ENCODE results near the gene PROK2. TPM values are rescaled to one million over a fixed set of nuclear protein-coding genes. Genes with fewer than 3 reads are reported as not detected.

The PROK2 gene
- total RNA-seq, 1 donor from 2014 or later = not detected

DNA sequence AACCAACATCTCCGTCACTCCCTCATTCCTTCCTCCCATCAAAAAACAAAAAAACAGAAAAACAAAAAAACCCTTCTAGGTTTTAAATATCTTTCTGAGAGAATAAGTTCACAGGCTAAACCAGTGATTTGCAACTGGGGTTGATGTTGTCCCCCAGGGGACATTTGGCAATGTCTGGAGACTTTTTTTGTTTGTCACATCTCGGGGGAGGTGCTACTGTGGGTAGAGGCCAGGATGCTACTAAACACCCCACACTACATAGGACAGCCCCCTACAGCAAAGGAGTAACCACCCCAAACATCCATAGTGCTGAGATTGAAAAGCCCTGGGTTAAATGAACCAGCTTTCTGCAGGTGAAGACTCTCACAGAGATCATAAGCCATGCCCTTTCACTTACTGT lies 17.0 kb upstream of the PROK2 start:
- Mint-ChIP-seq H3K27ac (ENCODE audit: unreplicated experiment) (no peak overlapping the region), H3K27me3 (ENCODE audit: unreplicated experiment) (no peaks in the 10 kb centered on the region), H3K4me3 (ENCODE audit: unreplicated experiment) (no peak overlapping the region), H3K9me3 (ENCODE audit: unreplicated experiment) (no peaks in the 10 kb centered on the region), H3K36me3 (ENCODE audit: low read depth, unreplicated experiment) (no peaks in the 10 kb centered on the region), H3K4me1 (ENCODE audit: unreplicated experiment) (no peaks in the 10 kb centered on the region)
- TF ChIP-seq, protein P1, sequence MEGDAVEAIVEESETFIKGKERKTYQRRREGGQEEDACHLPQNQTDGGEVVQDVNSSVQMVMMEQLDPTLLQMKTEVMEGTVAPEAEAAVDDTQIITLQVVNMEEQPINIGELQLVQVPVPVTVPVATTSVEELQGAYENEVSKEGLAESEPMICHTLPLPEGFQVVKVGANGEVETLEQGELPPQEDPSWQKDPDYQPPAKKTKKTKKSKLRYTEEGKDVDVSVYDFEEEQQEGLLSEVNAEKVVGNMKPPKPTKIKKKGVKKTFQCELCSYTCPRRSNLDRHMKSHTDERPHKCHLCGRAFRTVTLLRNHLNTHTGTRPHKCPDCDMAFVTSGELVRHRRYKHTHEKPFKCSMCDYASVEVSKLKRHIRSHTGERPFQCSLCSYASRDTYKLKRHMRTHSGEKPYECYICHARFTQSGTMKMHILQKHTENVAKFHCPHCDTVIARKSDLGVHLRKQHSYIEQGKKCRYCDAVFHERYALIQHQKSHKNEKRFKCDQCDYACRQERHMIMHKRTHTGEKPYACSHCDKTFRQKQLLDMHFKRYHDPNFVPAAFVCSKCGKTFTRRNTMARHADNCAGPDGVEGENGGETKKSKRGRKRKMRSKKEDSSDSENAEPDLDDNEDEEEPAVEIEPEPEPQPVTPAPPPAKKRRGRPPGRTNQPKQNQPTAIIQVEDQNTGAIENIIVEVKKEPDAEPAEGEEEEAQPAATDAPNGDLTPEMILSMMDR (IDR thresholded peaks at IDR 0.05; ENCODE audit: unreplicated experiment) = no peak
- DNase-seq (ENCODE audit: low spot score) = no peak

DNA sequence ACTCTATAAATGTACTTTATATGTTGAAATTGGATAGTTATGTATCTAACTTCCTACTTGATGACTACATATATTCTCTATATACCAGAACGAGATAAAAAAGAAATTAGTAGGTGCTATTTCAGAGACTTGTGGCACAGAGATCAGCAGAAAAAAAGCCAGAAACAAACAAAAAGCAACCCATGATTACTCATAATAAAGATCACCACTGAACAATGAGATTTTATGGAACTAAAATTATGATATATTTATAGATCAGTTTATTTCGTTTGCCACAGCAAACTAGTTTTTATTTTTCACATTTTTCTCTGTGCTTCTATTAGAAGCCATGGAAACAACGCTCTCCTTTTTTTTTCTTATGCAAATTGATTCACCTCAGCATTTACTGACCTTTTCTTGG lies 15.1 kb upstream of the PROK2 start:
- no peaks in the 10 kb centered on the region for H3K36me3 Mint-ChIP-seq (ENCODE audit: low read depth, unreplicated experiment)
- H3K4me3 Mint-ChIP-seq (ENCODE audit: unreplicated experiment) = no peak overlapping the region

DNA sequence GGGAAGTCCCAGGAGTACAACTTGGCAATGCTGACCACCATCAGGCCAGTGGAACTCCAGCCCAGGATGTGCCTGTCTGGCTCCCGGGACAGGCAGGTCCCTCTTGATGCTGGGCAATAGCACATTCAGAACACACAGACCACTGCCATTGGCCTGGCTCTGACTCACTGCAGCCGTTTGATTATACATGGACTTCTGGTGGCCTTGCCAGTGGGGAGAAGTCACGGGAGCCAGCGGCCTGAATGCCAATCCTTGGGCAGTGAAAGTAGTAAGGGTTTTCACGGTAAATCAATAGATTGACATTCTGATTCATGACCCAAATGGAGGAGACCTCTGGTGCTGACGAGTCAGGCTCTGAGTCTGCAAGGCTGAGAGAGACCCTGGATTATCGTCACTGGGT lies 12.5 kb upstream of the PROK2 start:
- no peak overlapping the region for H3K27ac Mint-ChIP-seq (ENCODE audit: unreplicated experiment)
- H3K4me3 Mint-ChIP-seq (ENCODE audit: unreplicated experiment) = no peak overlapping the region
- no peaks in the 10 kb centered on the region for H3K4me1 Mint-ChIP-seq (ENCODE audit: unreplicated experiment)
- TF ChIP-seq, protein P1 (IDR thresholded peaks at IDR 0.05; ENCODE audit: unreplicated experiment) = no peak
- no peaks in the 10 kb centered on the region for H3K9me3 Mint-ChIP-seq (ENCODE audit: unreplicated experiment)
- H3K36me3 Mint-ChIP-seq (ENCODE audit: low read depth, unreplicated experiment) = no peaks in the 10 kb centered on the region
- DNase-seq (ENCODE audit: low spot score) = no peak
- no peaks in the 10 kb centered on the region for H3K27me3 Mint-ChIP-seq (ENCODE audit: unreplicated experiment)

More for the DNA sequence above, 15.1 kb upstream of the PROK2 start:
- Mint-ChIP-seq H3K9me3 (ENCODE audit: unreplicated experiment) (no peaks in the 10 kb centered on the region), H3K27me3 (ENCODE audit: unreplicated experiment) (no peaks in the 10 kb centered on the region), H3K4me1 (ENCODE audit: unreplicated experiment) (no peaks in the 10 kb centered on the region), H3K27ac (ENCODE audit: unreplicated experiment) (no peak overlapping the region)
- TF ChIP-seq, protein P1 (IDR thresholded peaks at IDR 0.05; ENCODE audit: unreplicated experiment) = no peak
- no peak for DNase-seq (ENCODE audit: low spot score)

DNA sequence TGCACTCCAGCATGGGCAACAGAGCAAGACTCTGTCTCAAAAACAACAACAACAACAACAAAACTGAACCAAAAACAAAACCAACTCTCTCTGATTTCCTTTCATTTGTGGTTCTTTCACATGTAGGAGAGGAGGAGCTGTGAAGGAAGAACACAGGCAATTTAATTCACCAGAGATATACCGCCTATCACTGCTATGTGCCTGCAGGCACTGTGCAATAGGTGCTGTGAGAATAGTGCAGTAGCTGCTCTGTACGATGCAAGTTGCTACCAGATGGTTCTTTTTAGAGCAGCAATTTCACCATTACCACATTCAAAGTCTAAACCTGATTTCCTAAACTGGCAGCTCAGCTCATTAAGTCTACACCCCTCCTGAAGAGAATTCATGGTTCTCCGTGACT lies 11.3 kb upstream of the PROK2 start:
- DNase-seq (ENCODE audit: low spot score) = no peak
- TF ChIP-seq, protein P1 (IDR thresholded peaks at IDR 0.05; ENCODE audit: unreplicated experiment) = no peak

DNA sequence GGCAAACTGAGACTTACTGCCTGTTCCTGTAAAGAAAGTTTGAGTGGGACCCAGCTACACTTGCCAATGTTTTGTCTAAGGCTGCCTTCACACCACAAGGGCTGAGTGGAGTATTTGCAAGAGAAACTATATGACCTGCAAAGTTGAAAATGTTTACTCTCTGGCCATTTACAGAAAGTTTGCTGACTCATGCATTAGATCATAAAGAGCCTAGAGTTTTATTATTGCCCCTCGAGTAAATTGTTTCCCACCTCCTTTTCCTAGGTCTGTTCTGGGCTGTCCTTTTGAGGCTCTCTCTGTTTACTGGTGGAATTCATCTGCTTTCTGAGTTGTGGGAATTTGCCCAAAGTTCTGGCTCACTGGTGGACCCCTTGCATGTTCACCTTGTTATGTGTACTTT lies 6.7 kb upstream of the PROK2 start:
- Mint-ChIP-seq H3K4me3 (ENCODE audit: unreplicated experiment) (no peak overlapping the region), H3K9me3 (ENCODE audit: unreplicated experiment) (no peaks in the 10 kb centered on the region), H3K4me1 (ENCODE audit: unreplicated experiment) (no peaks in the 10 kb centered on the region), H3K27ac (ENCODE audit: unreplicated experiment) (no peak overlapping the region), H3K36me3 (ENCODE audit: low read depth, unreplicated experiment) (no peaks in the 10 kb centered on the region), H3K27me3 (ENCODE audit: unreplicated experiment) (no peaks in the 10 kb centered on the region)
- DNase-seq (ENCODE audit: low spot score) = no peak
- TF ChIP-seq, protein P1 (IDR thresholded peaks at IDR 0.05; ENCODE audit: unreplicated experiment) = no peak

More for the DNA sequence above, 11.3 kb upstream of the PROK2 start:
- H3K9me3 Mint-ChIP-seq (ENCODE audit: unreplicated experiment) = no peaks in the 10 kb centered on the region
- no peaks in the 10 kb centered on the region for H3K27me3 Mint-ChIP-seq (ENCODE audit: unreplicated experiment)
- no peak overlapping the region for H3K27ac Mint-ChIP-seq (ENCODE audit: unreplicated experiment)
- no peak overlapping the region for H3K4me3 Mint-ChIP-seq (ENCODE audit: unreplicated experiment)
- H3K36me3 Mint-ChIP-seq (ENCODE audit: low read depth, unreplicated experiment) = no peaks in the 10 kb centered on the region
- H3K4me1 Mint-ChIP-seq (ENCODE audit: unreplicated experiment) = no peaks in the 10 kb centered on the region

Data from endothelial cell (in vitro differentiated cells).